T-helper 22 cell (primary cell): ENCODE measurements around the gene C8A.

Experiments
- DNase-seq: peaks from one replicate; pipeline ENCODE4 v3.0.0-alpha.2; 2020; ENCODE audit warnings: low read depth

C8A gene

DNA sequence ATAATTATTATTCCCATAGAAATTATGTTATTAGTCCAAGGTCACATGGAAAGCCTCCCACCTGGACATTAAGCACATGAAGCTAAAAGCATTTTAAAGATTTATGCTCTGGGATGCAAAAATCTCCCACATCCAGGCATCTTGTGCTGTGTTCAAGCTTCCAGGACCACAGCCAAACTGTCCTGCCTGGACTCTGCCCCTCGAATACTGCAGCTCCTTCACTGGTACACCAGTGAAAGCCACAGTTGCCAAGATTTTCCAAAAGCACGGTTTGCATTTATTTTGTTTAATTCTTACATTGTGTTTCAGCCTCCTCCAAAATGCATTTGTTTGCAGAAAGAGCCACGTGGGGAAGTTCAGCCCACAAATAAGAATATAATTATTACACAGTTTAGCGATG lies 72.6 kb downstream of the C8A start:
- DNase-seq = no peak

DNA sequence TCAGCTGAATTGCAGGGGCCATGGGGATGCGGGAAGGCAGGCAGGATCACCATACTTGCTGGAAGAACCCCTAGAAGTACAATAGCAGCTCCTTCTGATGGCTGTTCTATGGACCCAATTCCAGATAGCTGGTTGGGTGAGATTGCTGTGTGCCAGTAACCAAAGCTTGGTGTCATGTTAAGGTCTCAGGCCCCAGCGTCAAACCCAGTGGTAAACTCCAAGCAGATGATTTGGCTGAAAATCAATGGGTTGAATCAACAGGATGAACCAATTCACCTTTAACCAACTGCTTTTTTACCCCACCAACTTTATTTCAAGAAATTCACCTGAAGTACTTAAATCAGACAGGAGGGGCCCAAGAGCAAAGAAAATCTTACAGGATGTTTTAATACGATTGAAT lies 73.4 kb downstream of the C8A start:
- no peak for DNase-seq

DNA sequence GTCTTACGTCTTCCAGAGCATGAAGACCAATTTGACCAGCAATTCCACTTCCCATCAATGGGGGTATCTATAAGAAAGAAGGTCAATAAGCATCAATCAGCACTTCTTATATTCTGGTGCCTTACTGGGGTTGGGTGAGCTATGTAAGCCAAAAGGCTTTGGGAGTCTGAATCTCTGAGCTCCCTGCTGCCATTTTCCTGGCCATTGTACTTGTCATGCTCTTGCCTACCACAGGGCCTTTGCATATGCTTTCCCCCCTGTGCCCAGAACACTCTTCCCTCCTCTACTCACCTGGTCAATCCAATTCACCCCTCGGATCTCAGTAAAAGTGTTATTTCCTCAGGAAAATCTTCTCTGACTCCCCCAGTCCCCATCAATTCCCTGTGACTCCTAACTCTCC lies 74.9 kb downstream of the C8A start:
- DNase-seq = no peak

DNA sequence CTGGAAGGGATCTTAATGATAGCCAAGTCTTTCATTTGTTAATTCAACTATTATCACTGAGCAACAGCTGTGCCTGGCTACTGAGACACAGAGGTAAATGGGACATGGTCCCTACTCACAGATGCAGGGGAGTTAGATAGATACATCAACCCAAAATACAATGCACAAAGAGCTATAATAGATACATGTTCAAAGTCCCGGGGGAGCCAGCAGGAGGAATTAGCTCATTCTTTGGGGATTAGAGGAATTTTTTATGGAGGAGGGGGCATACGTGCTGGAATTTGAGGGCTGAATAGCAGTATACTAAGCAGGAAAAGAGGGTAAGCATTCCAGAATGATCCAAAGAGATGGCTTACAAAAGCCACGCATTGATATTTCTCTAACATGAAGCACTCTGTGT lies 76.6 kb downstream of the C8A start:
- no peak for DNase-seq

DNA sequence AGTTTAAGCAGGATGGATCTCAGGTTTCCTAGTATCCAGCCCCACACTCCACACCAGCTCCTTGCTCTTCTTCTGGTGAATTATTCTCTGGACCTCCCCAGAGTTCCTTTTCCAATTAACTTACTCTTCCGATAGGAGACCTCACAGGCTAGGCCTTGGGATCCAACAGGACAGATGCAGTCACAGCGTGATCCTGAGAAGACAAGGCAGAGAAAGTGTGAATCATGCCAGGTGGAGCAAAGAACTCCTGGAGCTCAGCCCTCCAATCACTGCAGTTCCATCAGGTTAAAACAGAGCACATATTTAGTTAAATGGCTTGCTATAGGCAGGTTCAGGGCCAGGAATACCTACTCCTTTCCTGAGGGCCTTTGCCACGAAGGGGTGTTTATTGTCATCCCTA lies 77.1 kb downstream of the C8A start:
- no peak for DNase-seq

DNA sequence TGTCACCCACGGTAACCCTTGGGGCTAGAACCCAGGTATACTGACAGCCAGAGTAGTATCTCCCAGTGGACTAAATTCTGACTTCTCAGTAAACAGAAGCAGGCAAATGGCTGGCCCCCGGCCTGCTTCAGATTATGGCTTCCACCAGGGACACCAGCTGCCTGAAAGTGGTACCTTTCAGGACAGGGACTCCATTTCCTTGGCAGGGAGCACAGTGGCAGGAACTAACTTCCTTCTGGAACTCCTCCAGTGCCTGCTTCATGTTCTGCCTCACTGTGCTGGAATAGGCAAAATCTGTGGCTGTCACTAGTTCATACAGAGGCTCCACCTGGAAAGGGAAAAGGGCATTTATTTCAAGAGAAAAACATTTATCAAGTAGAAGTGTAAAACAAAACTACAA lies 78.6 kb downstream of the C8A start:
- DNase-seq = no peak

DNA sequence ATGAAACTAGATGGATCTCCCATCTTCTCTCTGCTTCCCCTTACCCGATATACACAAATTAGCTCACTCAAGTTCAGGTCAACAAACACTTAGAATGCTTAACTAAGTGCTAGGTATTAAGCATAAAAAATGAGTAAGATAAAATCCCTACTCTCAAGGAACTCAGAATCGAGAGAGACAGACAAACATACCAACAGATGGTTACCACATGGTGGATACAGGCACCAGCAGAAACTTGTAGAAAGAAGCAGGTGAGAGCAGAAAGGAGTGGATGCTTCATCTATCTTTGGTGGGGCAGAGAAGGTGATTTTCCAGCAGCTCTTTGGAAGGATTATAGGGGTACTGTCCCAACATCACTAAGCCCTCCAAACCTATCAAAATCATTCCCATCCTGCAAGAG lies 79.0 kb downstream of the C8A start:
- DNase-seq = no peak

DNA sequence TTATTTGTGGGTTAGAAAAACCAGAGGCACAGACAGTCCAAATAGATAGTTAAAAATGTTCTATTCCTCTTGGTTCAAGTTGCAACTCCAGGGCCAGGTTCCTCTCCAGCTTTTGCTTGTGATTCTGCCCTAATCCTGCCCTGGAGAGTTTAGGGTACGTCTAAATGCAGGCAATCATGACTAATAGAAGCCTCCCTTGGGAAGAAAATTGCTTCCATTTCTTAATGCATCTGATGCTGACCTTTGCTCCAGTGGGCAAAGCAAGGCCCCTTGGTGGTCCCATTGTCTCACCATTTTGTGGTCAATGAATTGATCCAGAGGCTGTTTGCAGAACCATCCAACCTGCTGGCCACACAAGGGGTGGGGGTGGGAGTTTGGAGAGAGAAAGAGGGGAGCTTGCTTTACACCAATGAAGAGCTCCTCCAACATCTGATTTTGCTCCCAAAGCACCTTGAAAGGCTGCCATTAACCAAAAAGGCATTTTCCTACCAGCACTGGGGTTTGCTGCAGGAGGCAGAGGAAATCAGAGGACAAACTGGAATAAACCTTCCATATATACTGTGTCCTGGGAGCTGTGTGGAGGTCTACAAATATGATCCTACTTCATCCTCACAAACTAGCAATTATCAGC lies 79.9 kb downstream of the C8A start:
- DNase-seq = no peak

DNA sequence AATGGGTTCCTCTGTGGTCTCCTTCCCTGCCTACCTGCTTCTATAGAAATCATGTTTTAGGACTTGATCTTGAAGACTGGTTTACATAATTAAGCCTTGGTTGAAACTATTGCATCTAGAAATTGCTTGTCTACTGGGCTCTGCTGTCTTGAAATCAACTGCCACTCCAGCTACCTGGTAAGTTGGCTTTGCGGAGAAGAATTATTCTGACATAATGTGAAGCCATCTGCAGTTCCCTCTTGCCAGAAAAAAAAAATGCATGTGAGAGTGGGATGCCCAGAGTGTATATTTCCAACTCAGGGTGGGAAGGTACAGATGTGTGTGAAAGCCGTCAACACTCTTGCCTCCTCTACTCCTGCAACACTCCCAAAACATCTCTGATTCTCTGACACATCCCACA lies 84.0 kb downstream of the C8A start:
- DNase-seq = no peak

DNA sequence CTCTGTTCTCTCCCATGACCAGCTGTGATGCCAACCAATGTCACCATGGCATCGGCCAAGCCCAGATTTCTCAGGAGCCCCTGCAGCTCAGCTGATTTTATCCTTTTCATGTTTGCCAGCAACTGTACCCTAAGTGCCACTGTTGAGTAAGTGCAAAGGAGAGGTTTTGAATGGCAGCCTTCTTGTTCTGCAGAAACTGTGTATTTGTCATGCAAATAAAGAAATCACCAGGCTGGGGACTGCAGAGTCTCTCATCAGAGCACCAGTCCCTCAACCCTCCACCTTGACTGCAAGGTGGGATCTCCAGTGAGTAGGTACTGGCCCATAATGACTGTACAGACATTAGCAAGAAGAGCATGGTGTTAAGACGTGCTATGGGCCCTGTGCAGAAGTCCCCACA lies 84.6 kb downstream of the C8A start:
- DNase-seq = no peak

DNA sequence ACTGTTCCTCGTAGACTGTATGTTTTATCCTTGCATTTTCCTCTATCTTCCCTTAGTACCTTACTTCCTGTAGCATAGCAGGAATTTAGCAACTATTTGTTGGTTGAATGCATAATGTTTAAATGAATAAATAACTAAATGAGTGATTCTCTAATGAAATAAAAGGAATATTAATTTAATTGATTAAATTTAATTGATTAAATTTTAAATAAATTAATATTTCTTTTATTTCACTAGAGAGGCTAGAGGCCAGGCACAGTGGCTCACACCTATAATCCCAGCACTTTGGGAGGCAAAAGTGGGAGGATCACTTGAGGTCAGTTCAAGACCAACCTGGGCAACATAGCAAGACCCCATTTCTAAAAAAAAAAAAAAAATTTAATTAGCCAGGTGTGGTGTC lies 85.4 kb downstream of the C8A start:
- DNase-seq = no peak

DNA sequence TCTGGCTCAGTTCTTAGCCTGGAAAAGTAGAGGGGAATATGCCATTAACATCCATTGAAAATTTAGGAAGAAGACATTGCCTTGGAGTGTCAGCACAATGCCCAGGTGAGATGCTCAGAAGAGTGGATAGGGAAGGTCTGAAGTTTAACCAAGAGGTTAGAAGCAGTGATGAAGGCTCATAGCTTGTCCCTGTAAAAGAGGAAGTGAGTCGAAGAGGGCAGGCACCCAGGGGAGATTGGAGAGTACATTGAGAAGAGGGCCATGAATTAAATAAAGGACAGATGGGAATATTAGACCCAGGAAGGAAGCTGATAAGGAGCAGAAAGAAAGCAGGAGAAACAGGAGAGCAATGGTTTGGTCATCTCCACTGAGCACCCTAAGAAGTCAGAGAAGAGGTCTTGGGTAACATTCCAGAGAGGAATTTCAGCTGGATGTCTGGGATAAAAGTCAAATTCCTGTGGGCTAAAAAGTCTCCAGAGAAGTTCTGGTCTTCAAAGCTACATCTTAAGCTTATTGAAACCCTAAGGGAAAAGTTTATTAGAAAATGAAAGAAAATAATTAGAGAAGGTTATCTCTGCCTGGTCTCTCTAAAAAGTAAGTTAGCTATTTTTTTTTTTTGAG lies 93.9 kb downstream of the C8A start:
- DNase-seq = no peak

DNA sequence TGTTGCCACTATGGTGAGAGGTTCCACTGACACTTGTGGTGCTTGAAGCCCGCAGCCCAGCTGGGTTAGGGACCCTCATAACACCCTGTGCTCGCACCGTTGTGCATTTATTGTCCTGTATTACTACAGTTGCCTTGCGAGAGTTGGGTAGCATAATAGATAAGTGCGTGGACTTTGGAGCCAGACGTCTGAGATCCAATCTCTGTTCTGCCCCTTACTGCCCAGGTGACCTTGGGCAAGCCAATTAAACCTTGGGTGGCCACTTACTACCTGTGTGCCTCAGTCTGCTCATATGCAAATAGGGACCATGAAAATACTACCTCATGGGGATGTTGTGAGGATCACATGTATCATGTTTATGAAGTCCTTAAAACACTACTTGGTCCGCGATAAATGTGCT lies 97.9 kb downstream of the C8A start:
- no peak for DNase-seq

DNA sequence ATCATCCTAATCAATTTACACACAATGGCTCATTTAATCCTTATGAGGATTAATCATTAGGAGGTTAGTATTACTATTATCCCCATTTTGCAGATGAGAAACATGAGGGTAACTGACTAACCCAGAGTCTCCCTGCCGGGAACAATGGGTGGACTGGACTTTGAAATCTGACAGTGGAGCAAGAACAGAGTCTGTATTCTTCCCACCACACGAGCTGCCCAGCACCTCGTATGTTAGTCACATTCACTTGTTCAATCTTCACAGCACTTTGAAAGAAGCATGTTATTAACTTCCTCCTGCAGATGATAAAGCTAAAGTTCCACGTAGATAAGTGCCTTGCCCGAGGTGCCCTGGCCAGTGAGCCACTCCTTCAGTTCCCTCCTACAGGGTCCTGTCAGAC lies 98.8 kb downstream of the C8A start:
- DNase-seq = no peak

DNA sequence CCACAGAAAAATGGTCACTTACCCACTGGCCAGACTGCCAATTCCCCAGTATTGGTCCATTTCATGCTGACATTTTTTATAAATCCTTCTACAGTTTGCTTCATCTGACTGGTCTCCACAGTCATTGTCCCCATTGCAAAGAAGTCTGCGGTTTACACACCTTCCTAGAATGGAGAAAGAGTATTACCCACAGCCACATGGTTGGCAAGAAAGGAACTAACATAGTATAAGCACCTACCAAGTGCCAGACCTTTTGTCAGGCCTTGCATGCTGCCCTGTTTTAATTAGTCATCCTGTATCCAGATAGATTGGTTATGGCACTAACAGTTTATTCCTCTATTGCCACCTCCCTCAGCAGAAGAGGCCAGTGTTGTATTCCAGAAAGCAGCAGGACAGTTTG lies 100.1 kb downstream of the C8A start:
- DNase-seq = no peak

DNA sequence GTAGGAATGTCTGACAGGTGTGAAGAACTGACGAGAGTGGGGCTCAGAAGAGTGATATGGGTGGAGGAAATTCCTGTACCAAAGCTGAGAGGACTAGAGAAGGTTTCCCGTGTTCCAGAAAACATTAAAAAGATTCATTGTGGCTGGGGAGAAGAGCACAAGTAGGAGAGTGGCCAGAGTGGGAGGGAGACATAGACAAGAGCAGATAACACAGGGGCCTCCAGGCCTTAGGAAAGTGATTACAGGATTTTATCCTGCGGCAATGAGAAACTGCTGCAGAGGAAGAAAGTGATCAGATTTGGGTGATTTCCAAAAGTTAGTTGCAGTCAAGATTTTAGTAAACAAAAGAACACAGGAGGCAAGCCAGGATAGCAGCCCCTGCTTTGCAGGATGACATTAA lies 103.3 kb downstream of the C8A start:
- DNase-seq = no peak

DNA sequence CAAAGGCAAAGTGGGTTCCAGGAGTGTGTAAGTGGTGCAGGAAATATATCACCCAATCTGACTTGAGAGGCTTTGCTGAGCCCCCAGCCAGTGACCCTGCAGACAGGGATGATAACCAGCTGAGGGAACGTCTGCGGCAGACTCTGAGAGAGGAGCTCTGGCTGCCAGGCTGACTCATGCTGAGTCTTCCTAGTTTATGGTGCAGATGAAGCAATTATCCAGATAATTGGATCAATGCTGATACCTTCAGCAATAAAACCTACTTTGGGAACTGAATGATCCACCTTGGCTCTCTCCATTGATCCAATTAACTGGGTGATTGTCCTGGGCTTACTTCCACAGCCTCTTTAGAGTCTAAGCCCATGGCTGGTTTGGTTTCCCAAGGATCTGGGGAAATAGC lies 103.9 kb downstream of the C8A start:
- no peak for DNase-seq

DNA sequence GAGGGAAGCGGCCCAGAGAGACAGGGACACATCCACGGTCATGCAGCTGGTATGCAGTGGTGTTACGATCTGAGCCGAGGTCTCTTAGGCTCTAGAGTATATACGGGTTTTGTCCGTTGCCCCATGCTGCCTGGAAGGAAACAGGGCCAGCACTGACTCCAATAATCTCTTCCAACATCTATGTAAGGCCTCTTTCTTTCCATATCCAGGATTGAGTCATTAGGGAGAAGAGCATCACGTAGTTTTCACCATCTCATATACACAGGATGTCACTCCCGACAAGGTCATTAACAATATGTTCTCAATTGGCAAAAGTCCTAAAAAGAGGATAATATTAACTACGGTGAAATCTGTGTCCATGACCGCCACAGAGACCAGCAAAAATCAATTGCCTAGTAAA lies 106.8 kb downstream of the C8A start:
- DNase-seq = no peak

DNA sequence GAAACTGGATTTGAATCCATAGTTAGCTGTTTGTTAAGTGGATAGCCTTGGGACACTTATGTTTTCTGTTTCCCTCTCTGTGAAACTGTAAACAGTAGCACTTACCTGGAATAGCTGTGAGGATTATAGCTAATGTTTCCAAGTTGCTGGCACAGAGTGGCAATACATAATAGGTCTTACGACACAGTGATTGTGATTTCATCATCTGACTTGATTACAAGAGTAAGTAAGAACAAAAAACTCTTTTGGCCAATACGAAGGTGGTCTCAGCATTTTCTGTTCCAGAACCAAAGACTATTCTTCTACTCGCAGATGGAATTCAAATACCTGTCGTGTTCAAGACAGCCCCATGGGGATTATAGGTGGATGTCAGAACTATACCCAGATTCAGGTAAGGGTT lies 109.1 kb downstream of the C8A start:
- DNase-seq = no peak

DNA sequence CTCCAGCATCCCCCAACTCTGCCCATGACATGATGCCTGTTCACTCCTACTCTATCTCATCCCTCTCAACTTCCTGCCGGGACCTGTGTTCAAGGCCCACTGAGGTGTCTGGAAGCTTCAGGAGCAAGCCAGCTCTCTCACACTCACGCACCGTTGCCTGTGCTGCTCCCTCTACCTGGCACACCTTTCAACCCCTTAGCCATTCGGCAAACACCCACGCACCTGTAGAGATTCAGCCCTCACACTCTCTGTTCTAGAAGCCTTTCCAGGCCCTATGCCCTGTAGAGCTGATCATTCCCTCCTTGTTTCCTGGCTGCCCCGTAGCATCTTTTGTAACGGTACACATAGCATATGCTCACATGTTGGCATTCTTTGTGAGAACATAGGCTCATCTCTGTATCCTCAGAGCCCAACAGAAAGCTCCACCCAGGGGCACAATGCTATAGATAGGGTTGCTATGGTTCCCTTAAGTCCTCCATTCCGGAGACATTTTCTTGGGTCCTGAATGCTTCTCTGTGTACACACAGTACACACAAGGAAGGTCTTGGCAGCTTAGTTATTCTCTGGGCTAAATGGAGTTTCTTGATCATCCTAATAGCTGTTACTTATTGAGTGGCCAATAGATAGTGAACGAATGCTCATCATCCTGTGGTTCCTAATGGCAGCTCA lies 109.9 kb downstream of the C8A start:
- DNase-seq = no peak

DNA sequence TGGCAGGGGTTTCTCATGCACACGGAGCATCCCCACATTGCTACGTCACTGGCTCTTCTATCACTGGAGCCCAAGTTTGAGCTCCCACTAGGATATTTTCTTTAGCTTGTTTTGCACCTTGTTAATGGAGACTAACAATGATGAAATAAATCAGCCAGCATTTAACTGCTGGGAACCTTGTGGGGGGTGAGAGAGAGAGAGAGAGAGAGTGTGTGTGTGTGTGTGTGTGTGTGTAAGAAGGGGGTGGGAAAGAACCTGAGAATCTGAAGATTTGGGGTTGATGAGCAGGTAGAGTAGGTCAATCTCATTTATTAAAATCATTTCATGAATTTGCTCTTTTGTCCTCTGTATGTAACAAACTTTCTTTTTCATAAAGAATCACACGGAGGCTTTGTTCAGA lies 110.6 kb downstream of the C8A start:
- DNase-seq = no peak

DNA sequence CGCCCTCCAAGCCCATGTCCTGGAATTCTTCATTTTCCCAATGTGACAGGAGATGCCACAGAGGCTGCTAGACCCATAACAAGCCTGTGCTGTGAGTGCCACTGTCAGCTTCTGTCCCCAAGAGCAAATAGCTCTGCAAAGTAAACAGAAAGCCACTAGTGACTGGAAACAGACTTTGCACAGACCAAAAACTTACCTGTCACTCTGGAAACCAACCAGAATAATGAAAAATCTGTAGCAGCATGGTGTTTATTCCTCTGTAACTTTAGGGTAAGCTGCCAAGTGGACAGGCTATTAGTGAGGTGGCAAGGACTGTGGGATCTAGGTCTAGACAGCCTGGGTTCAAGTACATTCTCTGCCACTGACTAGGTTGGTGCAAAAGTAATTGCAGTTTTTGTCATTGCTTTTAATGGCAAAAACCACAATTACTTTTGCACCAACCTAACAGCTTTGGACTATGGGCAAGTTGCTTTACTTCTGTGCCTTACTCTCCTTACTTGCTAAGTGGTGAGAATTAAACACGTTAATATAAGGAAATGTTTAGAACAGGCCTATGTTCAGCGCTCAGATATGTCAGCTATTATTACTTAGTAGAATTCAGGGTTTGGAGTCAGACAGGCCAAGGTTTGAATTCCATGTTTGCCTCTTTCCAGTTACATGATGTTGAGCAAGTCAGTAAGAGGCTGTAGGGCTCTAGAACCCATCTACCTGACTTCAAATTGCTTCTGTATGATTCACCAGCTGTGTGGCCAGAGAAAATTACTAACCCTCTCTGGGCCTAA lies 111.5 kb downstream of the C8A start, which contains the start of gene C8B:
C8B (minus strand) TSS at position 100 of the 782 bp plus-strand sequence; CDS start at position 33, 67 bp downstream.
- DNase-seq = no peak

DNA sequence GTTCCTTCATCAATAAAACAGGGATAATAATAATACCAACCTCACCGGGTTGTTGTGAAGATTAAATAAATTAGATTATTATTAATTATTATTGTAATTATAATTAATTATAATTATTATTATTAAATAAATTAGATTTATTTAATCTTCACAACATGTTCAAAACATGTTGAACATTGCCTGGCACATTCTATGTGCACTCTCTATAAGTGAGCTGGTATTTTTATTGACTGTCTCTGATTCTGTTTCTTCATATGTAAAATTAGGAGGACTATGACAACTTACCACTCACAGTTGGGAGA lies 112.1 kb downstream of the C8A start:
- no peak for DNase-seq
